Measurements from ENCODE around the gene KNSTRN.

GRCh38 chr15:40363611-40364010 is 18.9 kb upstream of the KNSTRN start:
- TF ChIP-seq, protein P1, sequence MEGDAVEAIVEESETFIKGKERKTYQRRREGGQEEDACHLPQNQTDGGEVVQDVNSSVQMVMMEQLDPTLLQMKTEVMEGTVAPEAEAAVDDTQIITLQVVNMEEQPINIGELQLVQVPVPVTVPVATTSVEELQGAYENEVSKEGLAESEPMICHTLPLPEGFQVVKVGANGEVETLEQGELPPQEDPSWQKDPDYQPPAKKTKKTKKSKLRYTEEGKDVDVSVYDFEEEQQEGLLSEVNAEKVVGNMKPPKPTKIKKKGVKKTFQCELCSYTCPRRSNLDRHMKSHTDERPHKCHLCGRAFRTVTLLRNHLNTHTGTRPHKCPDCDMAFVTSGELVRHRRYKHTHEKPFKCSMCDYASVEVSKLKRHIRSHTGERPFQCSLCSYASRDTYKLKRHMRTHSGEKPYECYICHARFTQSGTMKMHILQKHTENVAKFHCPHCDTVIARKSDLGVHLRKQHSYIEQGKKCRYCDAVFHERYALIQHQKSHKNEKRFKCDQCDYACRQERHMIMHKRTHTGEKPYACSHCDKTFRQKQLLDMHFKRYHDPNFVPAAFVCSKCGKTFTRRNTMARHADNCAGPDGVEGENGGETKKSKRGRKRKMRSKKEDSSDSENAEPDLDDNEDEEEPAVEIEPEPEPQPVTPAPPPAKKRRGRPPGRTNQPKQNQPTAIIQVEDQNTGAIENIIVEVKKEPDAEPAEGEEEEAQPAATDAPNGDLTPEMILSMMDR (IDR thresholded peaks at IDR 0.05): no peak
- no peak for TF ChIP-seq POLR2A (IDR thresholded peaks at IDR 0.05)
